H9 (cell line): ENCODE measurements around the gene DHRSX. TPM values are rescaled to one million over a fixed set of nuclear protein-coding genes. Genes with fewer than 3 reads are reported as not detected.

ENCODE experiments used
- DNase-seq: peaks from one replicate; pipeline ENCODE4 v3.0.0-alpha.2; 2017
- H2AFZ ChIP-seq: one replicate; pipeline ENCODE4 v1.6.1; 2013; ENCODE audit warnings: mild to moderate bottlenecking, low read length, control low read depth, moderate library complexity
- H2AK5ac ChIP-seq: 2 replicates; pipeline ENCODE4 v1.6.1; 2013; ENCODE audit warnings: low read length, control low read depth, mixed read lengths; ENCODE audit not compliant: insufficient read length
- H2BK120ac ChIP-seq: one replicate; pipeline ENCODE4 v1.6.1; 2013; ENCODE audit warnings: low read depth, mild to moderate bottlenecking, low read length, control low read depth, inconsistent platforms; ENCODE audit not compliant: poor library complexity, severe bottlenecking
- H2BK12ac ChIP-seq: 2 replicates; pipeline ENCODE4 v1.6.1; 2013; ENCODE audit warnings: low read length, control low read depth, mixed read lengths, low read depth; ENCODE audit not compliant: insufficient read length
- H2BK15ac ChIP-seq: 2 replicates; pipeline ENCODE4 v1.6.1; 2013; ENCODE audit warnings: low read depth, low read length, control low read depth
- H2BK20ac ChIP-seq: one replicate; pipeline ENCODE4 v1.6.1; 2013; ENCODE audit warnings: low read depth, mild to moderate bottlenecking, low read length, control low read depth, inconsistent platforms; ENCODE audit not compliant: poor library complexity, severe bottlenecking
- H2BK5ac ChIP-seq: 2 replicates; pipeline ENCODE4 v1.6.1; 2013; ENCODE audit warnings: low read length, control low read depth, mixed read lengths; ENCODE audit not compliant: insufficient read length
- H3K14ac ChIP-seq: 2 replicates; pipeline ENCODE4 v1.6.1; 2013; ENCODE audit warnings: low read length, control low read depth; ENCODE audit not compliant: insufficient read depth
- H3K18ac ChIP-seq: 2 replicates; pipeline ENCODE4 v1.6.1; 2013; ENCODE audit warnings: low read depth, mild to moderate bottlenecking, mixed read lengths, low read length, control low read depth; ENCODE audit not compliant: insufficient read length
- H3K23ac ChIP-seq: 2 replicates; pipeline ENCODE4 v1.6.1; 2013; ENCODE audit warnings: low read length, control low read depth, mixed read lengths, low read depth; ENCODE audit not compliant: insufficient read length
- H3K23me2 ChIP-seq: 2 replicates; pipeline ENCODE4 v1.6.1; 2013; ENCODE audit warnings: low read depth, mild to moderate bottlenecking, mixed read lengths, low read length, control low read depth; ENCODE audit not compliant: insufficient read length, poor library complexity, severe bottlenecking
- H3K27ac ChIP-seq: 2 replicates; pipeline ENCODE4 v1.5.1; 2013; ENCODE audit warnings: low read length, control low read depth, mixed read lengths, low read depth; ENCODE audit not compliant: insufficient read length
- H3K27me3 ChIP-seq: 2 replicates; pipeline ENCODE4 v1.6.1; 2013; ENCODE audit warnings: low read length, control low read depth, inconsistent platforms; ENCODE audit not compliant: insufficient read depth
- H3K4ac ChIP-seq: 2 replicates; pipeline ENCODE4 v1.6.1; 2013; ENCODE audit warnings: low read depth, mild to moderate bottlenecking, control low read depth, inconsistent platforms, low read length, moderate library complexity
- H3K4me1 ChIP-seq: 2 replicates; pipeline ENCODE4 v1.6.1; 2013; ENCODE audit warnings: low read length, control low read depth, inconsistent platforms; ENCODE audit not compliant: insufficient read depth
- H3K4me2 ChIP-seq: 2 replicates; pipeline ENCODE4 v1.6.1; 2013; ENCODE audit warnings: low read length, control low read depth, mixed read lengths; ENCODE audit not compliant: insufficient read length, insufficient read depth
- H3K56ac ChIP-seq: 2 replicates; pipeline ENCODE4 v1.6.1; 2013; ENCODE audit warnings: low read depth, mild to moderate bottlenecking, mixed read lengths, low read length, control low read depth; ENCODE audit not compliant: insufficient read length
- H3K79me1 ChIP-seq: 2 replicates; pipeline ENCODE4 v1.6.1; 2013; ENCODE audit warnings: low read depth, mild to moderate bottlenecking, moderate library complexity, low read length, control low read depth, inconsistent platforms; ENCODE audit not compliant: insufficient read depth, poor library complexity, severe bottlenecking
- H3K79me2 ChIP-seq: 2 replicates; pipeline ENCODE4 v1.6.1; 2013; ENCODE audit warnings: low read length, control low read depth, inconsistent platforms; ENCODE audit not compliant: insufficient read depth
- H3K9ac ChIP-seq: 2 replicates; pipeline ENCODE4 v1.6.1; 2013; ENCODE audit warnings: low read length, control low read depth, mixed read lengths; ENCODE audit not compliant: insufficient read length; ENCODE audit errors: extremely low read depth
- H3K9me3 ChIP-seq: one replicate; pipeline ENCODE4 v1.6.1; 2013; ENCODE audit warnings: low read depth, low read length, inconsistent platforms; ENCODE audit not compliant: control insufficient read depth
- H3T11ph ChIP-seq: one replicate; pipeline ENCODE4 v1.6.1; 2013; ENCODE audit warnings: mild to moderate bottlenecking, low read length, control low read depth, inconsistent platforms
- H4K20me1 ChIP-seq: one replicate; pipeline ENCODE4 v1.6.1; 2013; ENCODE audit not compliant: control insufficient read depth, insufficient read length, insufficient read depth
- H4K5ac ChIP-seq: 2 replicates; pipeline ENCODE4 v1.6.1; 2013; ENCODE audit warnings: low read depth, mild to moderate bottlenecking, mixed read lengths, low read length, control low read depth; ENCODE audit not compliant: insufficient read length
- H4K8ac ChIP-seq: replicated peaks from 2 replicates; pipeline ENCODE4 v1.6.1; 2013; ENCODE audit warnings: low read length, control low read depth, mixed read lengths, low read depth; ENCODE audit not compliant: insufficient read length
- H4K91ac ChIP-seq: 2 replicates; pipeline ENCODE4 v1.6.1; 2013; ENCODE audit warnings: low read depth, mild to moderate bottlenecking, moderate library complexity, mixed read lengths, low read length, control low read depth; ENCODE audit not compliant: insufficient read length
- H3K27ac Mint-ChIP-seq, 3 experiments: 2 replicates in 2 of 3; 3 replicates in 1 of 3; pipeline ENCODE4 v1.8.0; 2020 to 2021; ENCODE audit warnings: mixed read lengths in 3 of 3, mild to moderate bottlenecking in 1 of 3, moderate library complexity in 1 of 3
- H3K27me3 Mint-ChIP-seq: 2 replicates; pipeline ENCODE4 v1.8.0; 2021; ENCODE audit warnings: low read depth, mild to moderate bottlenecking, moderate library complexity, mixed read lengths
- H3K36me3 Mint-ChIP-seq, 3 experiments: 2 replicates in 2 of 3; 3 replicates in 1 of 3; pipeline ENCODE4 v1.8.0; 2020 to 2021; ENCODE audit warnings: low read depth in 3 of 3, mixed read lengths in 3 of 3; ENCODE audit not compliant: insufficient read depth in 1 of 3
- H3K4me1 Mint-ChIP-seq, 2 experiments: 2 replicates each; pipeline ENCODE4 v1.8.0; 2020; ENCODE audit warnings: mixed read lengths in 2 of 2
- H3K4me3 Mint-ChIP-seq, 2 experiments: 2 replicates in 1 of 2; 3 replicates in 1 of 2; pipeline ENCODE4 v1.8.0; 2020 to 2021; ENCODE audit warnings: mild to moderate bottlenecking in 2 of 2, mixed read lengths in 2 of 2, moderate library complexity in 1 of 2
- H3K9me3 Mint-ChIP-seq, 2 experiments: 2 replicates in 1 of 2; 3 replicates in 1 of 2; pipeline ENCODE4 v1.8.0; 2020; ENCODE audit warnings: mild to moderate bottlenecking in 2 of 2, mixed read lengths in 2 of 2, moderate library complexity in 1 of 2
- CTCF ChIP-seq: fragments of 200-600 bp; sonication (generic); conservative IDR thresholded peaks from 3 replicates; pipeline ENCODE4 v1.8.0; 2021; ENCODE audit warnings: antibody characterized with exemption, mild to moderate bottlenecking
- WGBS: extraction: QIAGEN DNeasy Blood & Tissue Kit; methylation state at CpG from one replicate; pipeline ENCODE4 v1.1.7; 2013; ENCODE audit warnings: missing lambda C conversion rate, low lambda C conversion rate, mixed read lengths; ENCODE audit not compliant: insufficient read length; ENCODE audit errors: extremely low coverage; 5-methylcytosine and 5-hydroxymethylcytosine counted together
- total RNA-seq: library from RNA; stranded (reverse); gene quantifications from 2 replicates; pipeline ENCODE4 v1.2.1, GENCODE V29; 2021

DHRSX gene
- total RNA-seq, 1 experiment from 2014 or later: 44.0 TPM

GRCh38 chrX:2286731-2287130, 214.0 kb downstream of the DHRSX start:
- no peak overlapping the region for H3K23ac ChIP-seq
- no peak overlapping the region for H4K8ac ChIP-seq
- H2BK20ac ChIP-seq: no peak overlapping the region
- H3K9me3 ChIP-seq: peaks cover 14% of the 10 kb centered on the region
- H3K79me1 ChIP-seq: no peaks in the 10 kb centered on the region
- no peaks in the 10 kb centered on the region for H3K23me2 ChIP-seq
- TF ChIP-seq CTCF: no peak
- H3K4me1 ChIP-seq: no peaks in the 10 kb centered on the region
- no peak overlapping the region for H3K27ac ChIP-seq
- no peak overlapping the region for H2BK15ac ChIP-seq
- no peak overlapping the region for H2AK5ac ChIP-seq
- H3K4me2 ChIP-seq: no peak overlapping the region
- H2BK120ac ChIP-seq: no peak overlapping the region
- Mint-ChIP-seq H3K27me3 (peaks cover 1% of the 10 kb centered on the region), H3K4me3 (no peak overlapping the region), H3K27ac (no peak overlapping the region), H3K4me1 (peaks cover 0 to 7% of the 10 kb centered on the region in 2 experiments; a peak in 1 of 4 replicates), H3K9me3 (peaks cover 29 to 30% of the 10 kb centered on the region in 2 experiments), H3K36me3 (peaks cover 42 to 60% (median 51%) of the 10 kb centered on the region in 3 experiments)
- H3K18ac ChIP-seq: no peak overlapping the region
- no CpG with 5 or more reads among the region's 2 CpGs for WGBS
- H3T11ph ChIP-seq: no peak overlapping the region
- no peak overlapping the region for H4K91ac ChIP-seq
- H3K4ac ChIP-seq: no peak overlapping the region
- H4K20me1 ChIP-seq: no peaks in the 10 kb centered on the region
- no peak overlapping the region for H4K5ac ChIP-seq
- H3K79me2 ChIP-seq: no peaks in the 10 kb centered on the region
- no peak overlapping the region for H3K9ac ChIP-seq
- no peak for DNase-seq
- H3K56ac ChIP-seq: no peak overlapping the region
- no peak overlapping the region for H2AFZ ChIP-seq
- H3K14ac ChIP-seq: no peak overlapping the region
- H2BK5ac ChIP-seq: no peak overlapping the region
- H2BK12ac ChIP-seq: no peak overlapping the region
- no peaks in the 10 kb centered on the region for H3K27me3 ChIP-seq
